Measurements from ENCODE around the gene CATSPERE.
"Not testable (repeated sequence)": the region's sequence is repeated elsewhere in the genome, so short reads cannot be mapped to it uniquely, and the experiment has no call there.

CATSPERE gene

GRCh38 chr1:244454412-244454811 lies 6.7 kb upstream of the CATSPERE start:
- no peak overlapping the region for H3K4me3 ChIP-seq (replicated peaks; ENCODE audit: low read depth, low read length)
- TF ChIP-seq CTCF (IDR thresholded peaks at IDR 0.05; ENCODE audit: low read depth, low read length, missing control alignments), result no peak

GRCh38 chr1:244456586-244456985 lies 4.5 kb upstream of the CATSPERE start:
- no peak for DNase-seq (ENCODE audit: extremely low read depth, low read depth)
- TF ChIP-seq CTCF (IDR thresholded peaks at IDR 0.05; ENCODE audit: low read depth, low read length, missing control alignments), result no peak

More at GRCh38 chr1:244454412-244454811, 6.7 kb upstream of the CATSPERE start:
- DNase-seq (ENCODE audit: extremely low read depth, low read depth), result no peak

GRCh38 chr1:244458781-244459180 lies 2.3 kb upstream of the CATSPERE start:
- no peak for DNase-seq (ENCODE audit: extremely low read depth, low read depth)
- no peak for TF ChIP-seq CTCF (IDR thresholded peaks at IDR 0.05; ENCODE audit: low read depth, low read length, missing control alignments)
- no peak overlapping the region for H3K4me3 ChIP-seq (replicated peaks; ENCODE audit: low read depth, low read length)

More at GRCh38 chr1:244456586-244456985, 4.5 kb upstream of the CATSPERE start:
- H3K4me3 ChIP-seq (replicated peaks; ENCODE audit: low read depth, low read length), result no peak overlapping the region

- TF ChIP-seq CTCF (IDR thresholded peaks at IDR 0.05; ENCODE audit: low read depth, low read length, missing control alignments), result no peak
- no peak for DNase-seq (ENCODE audit: extremely low read depth, low read depth)
- H3K4me3 ChIP-seq (replicated peaks; ENCODE audit: low read depth, low read length), result no peak overlapping the region
Measured at GRCh38 chr1:244460197-244460596, 876 bp upstream of the CATSPERE start.

- no peak overlapping the region for H3K4me3 ChIP-seq (replicated peaks; ENCODE audit: low read depth, low read length)
- TF ChIP-seq CTCF (IDR thresholded peaks at IDR 0.05; ENCODE audit: low read depth, low read length, missing control alignments), result no peak
- DNase-seq (ENCODE audit: extremely low read depth, low read depth), result no peak
Measured at GRCh38 chr1:244466724-244467123, 5.7 kb downstream of the CATSPERE start.

- TF ChIP-seq CTCF (IDR thresholded peaks at IDR 0.05; ENCODE audit: low read depth, low read length, missing control alignments), result no peak
- DNase-seq (ENCODE audit: extremely low read depth, low read depth), result no peak
- no peak overlapping the region for H3K4me3 ChIP-seq (replicated peaks; ENCODE audit: low read depth, low read length)
Measured at GRCh38 chr1:244473059-244473605, 12.1 kb downstream of the CATSPERE start.

- not testable (repeated sequence) for H3K4me3 ChIP-seq (replicated peaks; ENCODE audit: low read depth, low read length); DNase-seq (ENCODE audit: extremely low read depth, low read depth)
Measured at GRCh38 chr1:244484971-244485370, 23.9 kb downstream of the CATSPERE start.
